HG03571 (cell line): ENCODE results near the gene FBLN7.

Experiments
- ATAC-seq: cut with Tn5 transposase; IDR thresholded peaks from one replicate; pipeline ENCODE4 v1.9.1; 2021; ENCODE audit not compliant: unreplicated experiment

The FBLN7 gene

GRCh38 chr2:112156152-112156986 is 18.2 kb downstream of the FBLN7 start:
- no peak for ATAC-seq

- no peak for ATAC-seq
These were observed 19.3 kb downstream of the FBLN7 start for GRCh38 chr2:112157472-112157871.

- no peak for ATAC-seq
These were observed 21.3 kb downstream of the FBLN7 start for GRCh38 chr2:112159454-112159921.

DNA sequence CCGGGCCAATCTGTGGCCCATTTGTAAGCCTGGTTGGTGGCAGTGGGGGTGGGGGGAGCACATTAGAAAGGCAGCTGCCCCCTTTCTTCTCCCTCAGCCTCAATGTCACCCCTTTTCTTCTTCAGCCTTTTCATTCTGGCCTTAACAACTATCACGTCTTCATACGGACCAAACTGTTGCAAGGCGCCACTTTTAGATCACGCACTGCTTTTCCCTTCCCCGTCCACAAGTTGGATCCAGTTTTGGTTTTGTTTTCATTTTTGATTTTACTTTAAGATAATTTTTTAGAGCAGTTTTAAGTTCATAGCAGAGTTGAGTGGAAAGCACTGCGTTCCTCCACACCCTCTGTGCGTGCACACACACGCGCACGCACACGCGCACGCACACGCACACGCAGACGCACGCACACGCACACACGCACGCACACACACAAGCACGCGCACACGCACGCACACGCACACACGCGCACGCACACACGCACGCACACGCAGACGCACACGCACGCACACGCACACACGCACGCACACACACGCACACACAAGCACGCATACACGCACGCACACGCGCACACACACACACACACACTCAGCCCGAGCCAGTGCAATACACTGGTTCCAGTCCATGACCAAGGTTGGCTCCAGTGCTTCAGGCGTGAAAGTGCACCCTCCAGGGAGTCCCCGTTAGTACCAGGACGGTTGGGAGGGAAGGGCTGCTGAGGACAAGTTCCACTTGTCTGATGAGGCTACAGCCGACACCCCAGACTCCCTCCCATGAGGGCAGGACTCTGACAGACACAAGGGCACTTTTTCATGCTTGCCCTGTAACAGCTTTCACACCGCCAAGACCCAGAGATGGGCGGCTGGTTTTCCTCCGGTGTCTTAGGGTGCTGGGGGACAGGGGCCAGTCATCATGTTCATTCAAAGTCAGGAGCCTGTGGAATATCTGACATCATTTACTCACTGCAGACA is 22.4 kb downstream of the FBLN7 start:
- no peak for ATAC-seq

DNA sequence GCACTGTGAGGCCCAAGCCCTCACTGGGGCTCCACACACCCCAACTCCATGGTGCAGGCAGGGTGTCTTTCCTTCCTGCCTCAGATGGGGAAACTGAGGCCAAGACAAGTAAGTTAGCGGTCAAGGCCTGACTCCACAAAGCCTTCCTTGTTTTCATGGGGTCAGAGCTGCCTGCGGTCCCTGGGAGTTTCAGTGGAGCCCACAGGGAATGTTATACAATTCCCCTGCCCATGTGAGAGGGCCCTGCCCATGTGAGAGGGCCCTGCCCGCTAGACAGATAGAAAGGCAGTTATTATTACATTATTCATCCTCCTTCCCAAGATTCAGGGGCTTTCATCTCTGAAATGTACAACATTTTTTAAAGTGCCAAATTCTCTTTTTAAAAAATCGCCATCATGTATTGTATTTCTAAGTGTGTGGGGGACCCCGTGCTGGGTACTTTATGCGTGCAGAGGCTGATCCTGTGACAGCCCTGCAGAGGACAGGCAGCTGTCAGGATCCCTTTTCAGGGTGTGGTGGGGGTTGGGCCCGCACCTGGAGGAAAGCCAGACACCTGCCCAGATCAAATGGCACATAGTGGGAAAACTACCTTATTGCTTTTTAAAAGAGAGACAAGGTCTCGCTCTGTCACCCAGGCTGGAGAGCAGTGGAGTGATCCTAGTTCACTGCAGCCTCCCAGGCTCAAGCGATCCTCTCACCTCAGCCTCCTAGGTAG is 23.4 kb downstream of the FBLN7 start:
- no peak for ATAC-seq

- ATAC-seq: no peak
These were observed 24.2 kb downstream of the FBLN7 start for GRCh38 chr2:112162341-112162740.

DNA sequence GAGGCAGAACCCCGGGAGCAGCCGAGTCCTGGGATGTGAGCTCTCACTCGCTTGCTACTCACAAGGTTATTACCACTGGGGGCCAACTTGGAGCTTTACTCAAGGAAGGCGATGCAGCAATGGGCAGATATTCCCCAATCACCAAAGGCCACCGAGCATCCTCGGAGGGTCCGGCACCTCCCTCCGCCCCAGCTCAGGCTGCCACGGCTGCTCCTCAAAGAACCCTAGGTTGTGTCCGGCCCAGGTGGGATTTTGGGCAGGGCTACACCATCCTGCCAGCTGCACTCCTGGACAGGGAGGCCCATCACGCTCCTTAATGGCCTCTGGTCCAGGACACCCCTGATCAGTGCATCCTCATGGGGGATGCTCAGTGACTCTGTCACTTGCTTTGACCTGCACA is 24.8 kb downstream of the FBLN7 start:
- ATAC-seq: no peak

GRCh38 chr2:112163541-112163981 is 25.4 kb downstream of the FBLN7 start:
- no peak for ATAC-seq

- ATAC-seq: no peak
These were observed 26.7 kb downstream of the FBLN7 start for GRCh38 chr2:112164876-112165275.

DNA sequence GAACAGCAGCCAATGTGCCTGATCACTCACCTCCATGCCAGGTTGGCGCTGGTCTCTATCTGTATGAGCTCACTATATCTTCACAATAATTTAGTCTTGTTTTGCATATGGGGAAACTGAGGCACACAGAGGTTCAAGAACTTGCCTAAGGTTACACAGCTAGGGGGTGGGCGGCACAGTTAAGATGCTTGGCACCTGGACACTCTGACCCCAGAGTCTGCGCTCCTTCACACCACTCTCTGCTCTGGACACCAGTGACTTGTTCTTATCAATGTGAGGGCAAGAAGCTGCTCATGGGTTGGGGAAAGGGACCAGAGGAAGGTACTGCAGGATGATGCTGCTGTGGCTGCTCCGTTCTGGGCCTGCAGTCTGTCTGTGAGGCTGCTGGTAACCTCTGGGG is 27.1 kb downstream of the FBLN7 start:
- no peak for ATAC-seq

DNA sequence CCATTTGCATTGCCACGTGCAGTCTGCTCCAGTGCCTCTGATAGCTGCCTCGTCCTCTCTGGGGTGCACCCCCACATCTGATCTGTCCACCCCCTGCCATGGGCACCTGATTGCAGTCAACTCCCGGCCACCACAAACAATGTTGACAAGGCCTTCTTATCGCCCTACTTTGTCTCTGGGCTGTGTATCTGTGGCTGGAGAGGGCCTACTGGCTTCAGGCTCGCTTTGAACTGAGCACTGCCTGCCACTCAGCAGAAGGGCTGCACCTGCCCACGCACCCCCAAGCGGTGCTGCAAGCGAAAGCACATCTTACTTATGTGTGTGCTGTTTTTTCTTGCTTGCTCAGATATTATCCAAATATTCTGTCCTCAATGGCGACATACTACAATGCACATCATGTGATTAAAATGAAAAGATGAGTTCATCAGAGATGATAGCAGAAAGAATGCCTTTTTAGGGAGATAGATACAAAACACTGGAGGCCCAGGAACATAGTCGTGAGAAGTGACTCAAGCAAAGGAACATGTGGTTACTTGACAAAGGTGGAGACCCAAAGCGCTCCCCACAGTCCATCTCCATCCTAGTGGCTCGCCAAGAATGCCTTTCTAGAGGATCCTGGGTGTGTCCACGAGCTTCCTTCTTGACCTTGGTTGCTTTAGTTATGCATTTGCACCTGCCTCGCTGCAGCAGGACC is 28.8 kb downstream of the FBLN7 start:
- no peak for ATAC-seq

- ATAC-seq: no peak
These were observed 30.4 kb downstream of the FBLN7 start for GRCh38 chr2:112168422-112169124.

GRCh38 chr2:112170495-112170894 is 32.3 kb downstream of the FBLN7 start:
- ATAC-seq: no peak

GRCh38 chr2:112173646-112174319 is 35.6 kb downstream of the FBLN7 start:
- ATAC-seq: no peak

- ATAC-seq: no peak
These were observed 36.2 kb downstream of the FBLN7 start for GRCh38 chr2:112174383-112174782.

DNA sequence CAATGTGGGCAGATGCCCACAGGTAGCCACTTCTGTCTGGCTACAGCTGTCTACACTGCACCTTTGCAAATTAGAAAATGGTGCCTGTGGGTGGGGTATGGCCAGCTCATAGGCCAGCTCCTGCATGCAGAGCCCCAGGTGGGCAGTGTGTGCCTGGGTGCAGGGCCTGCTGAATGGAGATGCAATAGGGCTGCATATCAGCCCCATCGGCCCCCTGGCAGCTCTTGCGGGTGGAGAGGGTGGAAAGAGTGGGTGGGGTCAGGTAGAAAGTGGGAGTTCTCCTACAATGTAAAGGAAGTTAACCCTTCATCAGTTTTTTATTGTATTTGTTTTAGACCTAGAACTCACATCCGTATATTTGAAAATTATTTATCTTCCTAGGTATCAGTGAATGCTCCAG is 37.1 kb downstream of the FBLN7 start:
- no peak for ATAC-seq

GRCh38 chr2:112175958-112176573 is 37.9 kb downstream of the FBLN7 start:
- ATAC-seq: no peak

GRCh38 chr2:112181571-112182290 is 43.5 kb downstream of the FBLN7 start:
- ATAC-seq: no peak
